GM18517 (cell line): Measurements from ENCODE around the gene PRICKLE4.

Experiments used
- ATAC-seq: cut with Tn5 transposase; IDR thresholded peaks from one replicate; pipeline ENCODE4 v1.9.1; 2021; ENCODE audit warnings: mild to moderate bottlenecking, moderate library complexity; ENCODE audit not compliant: unreplicated experiment

The PRICKLE4 gene

DNA sequence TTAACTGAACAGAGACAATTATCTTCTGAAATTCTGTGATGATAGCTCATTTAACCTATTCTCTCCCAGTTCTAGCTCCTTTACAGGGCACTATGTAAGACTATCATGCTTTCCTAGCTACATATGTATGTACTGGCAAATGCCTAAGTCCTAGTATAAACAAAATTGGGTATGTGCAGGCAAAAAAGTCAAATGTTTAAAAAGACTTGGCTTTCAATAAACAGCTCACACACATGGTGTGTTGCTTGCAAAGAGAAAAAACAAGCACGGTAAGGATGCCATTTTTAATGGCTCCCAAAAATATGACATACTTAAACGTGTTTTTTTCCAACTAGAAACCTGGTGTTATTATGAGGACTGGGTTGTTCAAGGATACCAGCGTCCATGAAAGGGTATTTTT, 51.7 kb downstream of the PRICKLE4 start:
- no peak for ATAC-seq

DNA sequence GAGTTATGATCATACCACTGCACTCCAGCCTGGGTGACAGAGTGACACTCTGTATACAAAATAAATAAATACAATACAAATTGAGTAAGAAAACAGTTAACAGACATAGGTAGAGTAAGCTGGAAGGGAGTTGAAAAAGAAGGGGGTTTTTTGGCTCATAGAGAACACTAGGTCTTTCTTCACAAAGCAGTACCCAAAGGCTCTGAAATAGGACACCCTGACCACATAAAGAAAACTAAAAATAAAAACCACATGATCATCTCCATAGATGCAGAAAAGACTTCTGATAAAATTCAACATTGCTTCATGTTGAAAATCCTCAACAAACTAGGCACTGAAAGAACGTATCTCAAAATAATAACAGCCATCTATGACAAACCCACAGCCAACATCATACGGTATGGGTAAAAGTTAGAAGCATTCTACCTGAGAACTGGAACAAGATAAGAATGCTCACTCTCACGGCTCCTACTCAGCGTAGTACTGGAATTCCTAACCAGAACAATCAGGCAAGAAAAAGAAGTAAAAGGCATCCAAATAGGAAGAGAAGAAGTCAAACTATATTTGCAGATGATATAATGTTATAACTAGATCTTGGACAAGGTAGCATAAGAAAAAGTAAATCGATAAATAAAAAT, 55.6 kb downstream of the PRICKLE4 start:
- ATAC-seq: no peak

DNA sequence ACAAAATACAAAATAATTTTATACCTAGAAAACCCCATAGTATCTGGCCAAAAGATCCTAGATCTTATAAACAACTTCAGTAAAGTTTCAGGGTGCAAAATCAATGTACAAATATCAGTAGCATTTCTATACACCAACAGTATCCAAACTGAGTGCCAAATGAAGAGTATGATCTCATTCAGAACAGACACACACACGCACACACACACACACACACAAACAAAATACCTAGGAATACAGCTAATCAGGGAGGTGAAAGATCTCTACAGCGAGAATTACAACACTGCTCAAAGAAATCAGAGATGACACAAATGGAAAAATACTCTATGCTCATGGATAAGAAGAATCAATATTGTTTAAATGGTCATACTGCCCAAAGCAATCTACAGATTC, 56.1 kb downstream of the PRICKLE4 start:
- ATAC-seq: no peak
